AG04449 (cell line): ENCODE results near the gene MYD88.

Experiments
- CTCF ChIA-PET: fragments of 350-600 bp; formaldehyde crosslinking; extraction: SDS; loops from one replicate; lab custom pipeline; 2021; ENCODE audit warnings: antibody characterized with exemption; lab: Yijun Ruan, JAX
- POLR2A ChIA-PET: fragments of 400-600, 350-600 bp; formaldehyde crosslinking; extraction: SDS; loops from one replicate; lab custom pipeline; 2020; ENCODE audit warnings: antibody characterized with exemption, inconsistent platforms; lab: Yijun Ruan, JAX
- DNase-seq: peaks from one replicate; pipeline ENCODE4 v3.0.0-alpha.2; 2010; ENCODE audit warnings: low read depth, low spot score
- H3K4me3 ChIP-seq: 2 replicates; pipeline ENCODE4 v1.5.1; 2011; ENCODE audit warnings: low read depth, mild to moderate bottlenecking, control low read depth, low read length
- TF ChIP-seq, protein P1 (sequence below): IDR thresholded peaks from one replicate; pipeline ENCODE4 v1.5.1; 2011; ENCODE audit warnings: mild to moderate bottlenecking, moderate library complexity, low read length, control low read depth, inconsistent platforms; ENCODE audit not compliant: insufficient read depth; ENCODE audit errors: missing control alignments

MYD88 gene

GRCh38 chr3:38138349-38139190 lies at the start of gene MYD88:
TSS of gene MYD88 (plus strand) at chr3:38138661. CDS start at chr3:38138701, 40 bp downstream.
- DNase-seq: no peak
- ChIA-PET CTCF (interaction anchor here (1.2 to 2.9 kb wide), 4 partner anchors 25 to 208 kb away, joined by 3 to 15 read pairs (median 8); partner anchors contain the start of gene XYLB), POLR2A (interaction anchor here (0.7 kb wide), 1 partner anchor 27 kb away, joined by 5 read pairs; the partner anchor contains the start of gene OXSR1)
- TF ChIP-seq, protein P1, sequence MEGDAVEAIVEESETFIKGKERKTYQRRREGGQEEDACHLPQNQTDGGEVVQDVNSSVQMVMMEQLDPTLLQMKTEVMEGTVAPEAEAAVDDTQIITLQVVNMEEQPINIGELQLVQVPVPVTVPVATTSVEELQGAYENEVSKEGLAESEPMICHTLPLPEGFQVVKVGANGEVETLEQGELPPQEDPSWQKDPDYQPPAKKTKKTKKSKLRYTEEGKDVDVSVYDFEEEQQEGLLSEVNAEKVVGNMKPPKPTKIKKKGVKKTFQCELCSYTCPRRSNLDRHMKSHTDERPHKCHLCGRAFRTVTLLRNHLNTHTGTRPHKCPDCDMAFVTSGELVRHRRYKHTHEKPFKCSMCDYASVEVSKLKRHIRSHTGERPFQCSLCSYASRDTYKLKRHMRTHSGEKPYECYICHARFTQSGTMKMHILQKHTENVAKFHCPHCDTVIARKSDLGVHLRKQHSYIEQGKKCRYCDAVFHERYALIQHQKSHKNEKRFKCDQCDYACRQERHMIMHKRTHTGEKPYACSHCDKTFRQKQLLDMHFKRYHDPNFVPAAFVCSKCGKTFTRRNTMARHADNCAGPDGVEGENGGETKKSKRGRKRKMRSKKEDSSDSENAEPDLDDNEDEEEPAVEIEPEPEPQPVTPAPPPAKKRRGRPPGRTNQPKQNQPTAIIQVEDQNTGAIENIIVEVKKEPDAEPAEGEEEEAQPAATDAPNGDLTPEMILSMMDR: peak; percentile 4
- peak within 1 kb of the TSS; percentile 80 for H3K4me3 ChIP-seq

DNA sequence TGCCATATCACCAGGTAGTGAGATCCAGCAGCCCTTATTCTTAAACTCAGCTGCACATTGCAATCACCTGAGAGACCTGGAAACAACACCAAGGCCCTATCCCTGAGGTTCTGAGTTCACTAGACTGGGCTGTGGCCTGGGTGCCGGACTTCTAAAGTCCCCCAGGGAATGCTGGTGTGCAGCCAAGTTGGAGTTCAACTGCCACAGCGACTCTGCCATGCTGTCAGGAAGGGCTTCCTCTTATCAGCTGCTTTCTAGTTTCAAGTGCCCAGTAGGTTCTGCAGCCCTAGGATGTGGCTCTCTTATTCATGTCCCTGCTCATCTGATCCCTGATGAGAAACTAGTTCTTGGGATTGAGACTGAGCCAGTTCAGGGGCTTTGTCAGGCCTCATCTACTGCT lies 49.3 kb upstream of the MYD88 start:
- no peak for DNase-seq
- CTCF ChIA-PET: no interaction called here
- TF ChIP-seq, protein P1: no peak
- H3K4me3 ChIP-seq: no peak overlapping the region
- POLR2A ChIA-PET: no interaction called here

DNA sequence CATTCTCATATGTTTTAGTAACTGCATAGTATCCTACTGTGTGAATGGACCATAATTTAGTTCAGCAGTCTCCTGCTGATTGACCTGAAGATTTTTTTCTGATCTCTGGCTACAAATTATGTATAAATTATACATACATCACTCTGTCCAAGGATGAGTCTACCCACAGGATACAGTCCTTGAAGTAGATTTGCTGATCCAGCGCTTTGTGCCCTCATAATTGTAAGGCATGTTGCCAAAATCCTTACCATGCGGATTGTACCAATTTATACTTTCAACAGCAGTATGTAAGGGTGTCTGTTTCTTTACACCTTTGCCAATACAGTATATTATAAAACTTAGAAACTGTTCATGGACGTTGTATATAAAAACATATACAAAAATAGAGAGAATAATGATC lies 48.0 kb upstream of the MYD88 start:
- ChIA-PET POLR2A (no interaction called here), CTCF (no interaction called here)
- no peak overlapping the region for H3K4me3 ChIP-seq
- TF ChIP-seq, protein P1: no peak
- no peak for DNase-seq

DNA sequence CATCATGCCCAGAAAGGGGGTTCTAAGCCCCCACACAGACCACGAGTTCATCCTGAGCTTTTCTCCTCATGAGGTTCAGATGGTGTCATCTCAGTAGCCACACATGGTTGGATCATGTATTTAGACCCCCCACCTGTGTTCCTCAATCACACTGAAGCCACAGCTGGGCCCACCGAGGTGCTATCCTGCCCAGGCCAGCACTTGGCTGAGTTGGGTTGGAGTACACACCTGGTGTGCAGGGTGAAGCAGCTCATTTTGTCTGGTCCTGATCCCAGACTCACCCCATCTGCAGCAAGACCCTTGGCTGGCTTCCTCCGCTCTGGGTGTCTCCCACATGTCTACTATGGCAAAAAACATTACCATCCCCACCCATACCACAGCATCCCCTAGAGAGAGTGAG lies 43.5 kb upstream of the MYD88 start:
- DNase-seq: no peak
- POLR2A ChIA-PET: no interaction called here
- TF ChIP-seq, protein P1: no peak
- no peak overlapping the region for H3K4me3 ChIP-seq
- CTCF ChIA-PET: no interaction called here

- no peak overlapping the region for H3K4me3 ChIP-seq
- POLR2A ChIA-PET: no interaction called here
- no peak for DNase-seq
- TF ChIP-seq, protein P1: no peak
- CTCF ChIA-PET: interaction anchor here (0.8 kb wide), 1 partner anchor 21 kb away, joined by 3 read pairs; no protein-coding TSS in a partner anchor
Measured at GRCh38 chr3:38095669-38096483, 42.6 kb upstream of the MYD88 start.
